HG02943 (cell line): Measurements from ENCODE around the gene TP53INP2.
A peak's percentile ranks its signal among the peaks of the same experiment; 100 is the strongest.
"Not testable (repeated sequence)": the region's sequence is repeated elsewhere in the genome, so short reads cannot be mapped to it uniquely, and the experiment has no call there.

Experiments used
- ATAC-seq: cut with Tn5 transposase; IDR thresholded peaks from one replicate; pipeline ENCODE4 v1.9.1; 2021; ENCODE audit warnings: mild to moderate bottlenecking, low read depth, moderate library complexity; ENCODE audit not compliant: unreplicated experiment

The TP53INP2 gene

GRCh38 chr20:34705397-34706301, 1.5 kb downstream of the TP53INP2 start:
- no peak for ATAC-seq

DNA sequence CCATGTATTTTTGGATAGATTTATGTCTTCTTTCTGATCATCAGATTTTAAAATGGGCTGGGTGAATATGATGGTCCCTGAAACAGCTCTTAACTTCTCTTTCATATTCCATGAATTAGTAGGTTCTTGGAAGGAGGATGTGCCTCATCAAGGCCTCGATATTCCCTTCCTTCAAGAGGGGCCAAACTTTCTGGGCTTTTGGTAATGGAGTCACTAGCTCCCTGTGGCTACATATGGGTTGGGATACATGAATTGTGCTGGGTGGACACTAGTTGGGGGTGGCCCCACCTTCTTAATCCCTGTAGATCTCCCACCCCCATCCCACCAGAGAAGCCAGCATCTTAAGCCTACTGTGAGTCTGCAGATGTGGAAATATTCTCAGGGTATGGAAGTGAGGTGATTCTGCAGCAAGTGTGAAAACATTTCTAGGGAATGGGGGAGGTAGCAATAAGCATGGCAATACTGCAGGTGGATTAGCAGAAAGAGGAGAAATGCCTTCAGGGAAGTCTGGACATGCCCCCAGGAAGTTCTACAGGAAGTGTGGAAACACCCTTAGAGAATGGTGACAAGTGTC, 2.2 kb downstream of the TP53INP2 start:
- ATAC-seq, result no peak

DNA sequence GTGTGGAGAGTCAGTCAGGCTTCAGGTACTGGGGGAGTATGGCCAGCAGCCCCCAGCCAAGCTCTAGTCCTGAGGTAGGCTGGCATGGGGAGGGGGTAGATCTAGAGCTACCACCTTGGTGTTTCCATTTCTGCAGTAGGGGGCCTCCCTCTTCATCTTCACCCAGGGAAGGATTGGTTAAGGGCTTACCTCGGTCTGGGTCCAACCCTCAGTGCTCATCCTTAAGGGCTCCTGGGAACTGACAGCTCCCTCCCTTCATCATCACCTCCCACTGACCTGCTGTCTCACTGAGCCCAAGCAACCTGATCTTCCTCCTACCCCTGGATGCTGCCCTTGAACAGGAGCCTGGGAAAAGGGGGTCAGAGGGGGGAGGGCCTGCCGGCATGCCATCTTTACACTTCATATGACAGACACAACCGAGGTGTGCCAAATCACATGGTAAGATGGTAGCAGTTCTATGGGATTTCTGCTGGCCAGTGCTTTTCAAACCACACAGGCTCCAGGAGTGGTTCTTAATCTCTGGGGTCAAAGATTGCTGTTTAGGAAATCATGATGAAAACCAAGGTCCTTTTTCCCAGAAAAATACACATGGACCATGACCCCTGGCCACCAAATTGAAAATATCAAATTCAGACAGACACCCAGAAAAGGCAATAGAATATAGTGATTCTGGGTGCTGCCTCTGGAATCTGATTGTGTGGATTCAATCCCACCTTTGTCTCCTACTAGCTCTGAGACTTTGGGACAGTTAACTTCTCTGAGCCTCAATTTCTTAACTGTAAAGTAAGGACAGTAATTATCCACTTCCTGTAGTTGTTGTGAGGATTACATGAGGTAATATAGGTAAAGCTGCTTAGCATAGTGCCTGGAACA, 3.0 kb downstream of the TP53INP2 start:
- ATAC-seq, result no peak

- no peak for ATAC-seq
Measured at GRCh38 chr20:34708621-34709043, 4.5 kb downstream of the TP53INP2 start.

DNA sequence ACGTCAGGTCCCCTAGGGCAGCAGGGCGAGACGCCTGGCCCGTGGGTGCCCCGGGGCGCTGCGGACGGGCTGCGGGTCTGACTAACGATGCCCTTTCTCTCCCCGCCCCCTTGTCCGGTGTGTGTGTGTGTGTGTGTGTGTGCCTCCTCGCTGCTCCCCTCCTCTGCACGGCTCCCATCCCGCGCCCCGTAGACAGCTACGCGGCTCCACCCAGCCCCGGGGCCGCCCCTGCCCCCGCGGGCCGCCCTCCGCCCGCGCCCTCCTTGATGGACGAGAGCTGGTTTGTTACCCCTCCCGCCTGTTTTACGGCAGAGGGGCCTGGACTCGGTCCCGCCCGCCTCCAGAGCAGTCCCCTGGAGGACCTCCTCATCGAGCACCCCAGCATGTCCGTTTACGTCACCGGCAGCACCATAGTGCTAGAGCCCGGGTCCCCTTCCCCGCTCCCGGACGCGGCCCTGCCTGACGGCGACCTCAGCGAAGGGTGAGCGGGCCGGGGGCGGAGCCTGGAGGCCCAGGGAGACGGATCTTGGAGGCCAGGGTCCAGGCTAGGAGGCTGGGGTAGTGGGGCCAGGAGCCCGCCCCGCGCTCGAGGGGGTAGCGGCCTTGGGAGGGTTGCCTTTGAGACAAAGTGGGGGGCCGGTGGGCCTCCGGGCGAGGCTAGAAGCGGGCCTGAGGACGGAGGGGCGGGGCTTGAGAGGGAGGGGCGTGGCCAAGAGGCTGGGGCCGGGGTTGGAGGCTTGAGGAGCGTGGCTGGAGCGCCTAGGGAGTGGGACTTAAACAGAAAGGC, 5.1 kb downstream of the TP53INP2 start:
- ATAC-seq, result peak; percentile 46

GRCh38 chr20:34709831-34710567, 5.9 kb downstream of the TP53INP2 start:
- ATAC-seq, result peak; percentile 38

DNA sequence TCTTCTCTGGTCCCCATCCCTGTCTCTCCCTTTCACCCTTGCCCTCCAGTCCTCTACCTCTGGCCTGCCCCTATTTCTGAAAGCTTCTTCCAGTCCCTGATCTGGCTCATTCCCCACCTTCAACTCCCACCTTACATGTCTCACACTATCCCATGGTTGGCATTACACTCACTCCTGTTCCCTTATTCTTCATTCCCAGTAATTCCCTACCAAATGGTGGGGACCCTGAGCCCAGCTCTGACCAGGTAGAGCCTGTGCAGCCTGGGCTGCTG, 6.4 kb downstream of the TP53INP2 start:
- ATAC-seq, result no peak

DNA sequence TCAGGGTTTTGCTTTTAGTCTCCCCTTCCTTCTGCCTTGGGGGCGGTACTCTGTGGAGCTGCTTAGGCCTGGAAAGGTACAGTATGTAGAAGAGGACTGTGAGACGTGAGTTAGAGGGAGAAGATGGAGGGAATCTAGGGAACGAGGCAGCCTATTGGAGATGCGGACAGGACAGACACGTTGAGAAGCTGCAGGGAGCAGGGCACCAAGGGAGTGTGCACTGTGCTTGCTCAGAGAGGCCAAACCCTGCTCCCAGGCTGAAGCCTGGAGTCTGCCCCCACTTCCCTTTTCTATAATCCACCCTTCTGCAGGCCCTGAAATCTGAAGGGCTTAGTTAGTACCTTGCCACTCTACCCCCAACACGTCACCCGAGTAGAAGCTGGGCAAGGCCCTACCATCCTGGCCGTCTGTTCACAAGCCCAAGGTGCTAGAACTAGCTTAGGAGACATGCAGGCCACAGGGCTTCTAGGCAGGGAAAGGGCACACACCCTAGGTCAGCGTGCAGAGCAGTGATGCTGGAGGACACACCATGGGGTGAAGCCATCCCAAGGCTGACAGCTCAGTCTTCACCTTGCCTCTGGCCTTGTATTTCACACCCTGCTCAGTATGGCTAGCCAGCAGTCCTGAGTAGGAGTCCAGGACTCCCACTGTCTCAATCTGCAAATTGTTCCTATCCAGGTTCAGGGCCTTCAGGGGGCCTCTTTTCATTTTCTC, 6.9 kb downstream of the TP53INP2 start:
- ATAC-seq, result no peak

DNA sequence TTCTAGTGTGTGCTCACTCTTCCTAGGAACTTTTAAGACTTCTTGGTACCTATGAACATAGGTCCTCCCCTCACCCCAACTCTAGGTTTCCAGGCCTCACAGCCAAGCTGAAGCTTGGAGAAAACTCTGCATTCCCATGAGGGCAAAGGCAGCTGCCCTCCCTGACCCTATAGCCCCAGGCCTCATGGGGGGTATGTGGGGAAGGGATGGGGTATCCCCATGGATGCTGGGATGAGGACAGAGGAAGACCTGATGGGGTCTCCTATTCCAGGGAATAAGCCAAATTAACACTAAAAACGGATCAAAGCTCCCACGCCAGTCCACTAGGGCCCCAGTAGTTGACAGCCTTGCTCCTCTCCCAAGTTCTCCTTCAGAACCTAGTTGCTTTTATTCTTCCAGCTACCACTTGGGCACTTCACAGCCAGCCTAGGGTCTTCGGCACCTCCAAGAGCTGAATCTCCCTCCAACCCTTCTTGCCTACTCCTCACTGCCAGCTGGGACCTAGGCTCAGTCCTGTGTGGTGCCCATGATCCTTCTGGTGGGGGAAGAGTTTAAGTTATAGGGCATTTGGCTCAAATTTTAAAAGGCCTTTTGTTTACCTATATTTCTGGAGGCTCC, 7.8 kb downstream of the TP53INP2 start:
- no peak for ATAC-seq

- no peak for ATAC-seq
Measured at GRCh38 chr20:34712525-34713192, 8.5 kb downstream of the TP53INP2 start.

GRCh38 chr20:34713194-34713943, 9.2 kb downstream of the TP53INP2 start:
- no peak for ATAC-seq

DNA sequence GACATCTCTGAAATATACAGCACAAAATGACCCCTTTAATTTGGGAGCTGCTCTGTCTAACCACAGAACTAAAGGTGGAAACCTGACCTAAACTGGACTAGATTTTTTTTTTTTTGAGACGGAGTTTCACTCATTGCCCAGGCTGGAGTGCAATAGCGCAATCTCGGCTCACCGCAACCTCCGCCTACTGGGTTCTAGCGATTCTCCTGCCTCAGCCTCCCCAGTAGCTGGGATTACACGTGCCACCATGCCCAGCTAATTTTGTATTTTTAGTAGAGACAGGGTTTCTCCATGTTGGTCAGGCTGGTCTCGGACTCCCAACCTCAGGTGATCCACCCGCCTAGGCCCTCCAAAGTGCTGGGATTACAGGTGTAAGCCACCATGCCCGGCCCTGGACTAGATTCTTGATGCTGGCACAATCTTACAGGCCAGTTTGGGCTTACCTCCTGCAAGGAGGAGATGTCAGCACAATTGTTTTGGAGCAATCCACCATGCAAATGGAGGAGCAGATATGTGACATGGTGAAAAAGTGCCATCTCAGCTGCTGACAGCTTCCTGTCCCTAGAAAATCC, 9.9 kb downstream of the TP53INP2 start:
- ATAC-seq, result not testable (repeated sequence)

DNA sequence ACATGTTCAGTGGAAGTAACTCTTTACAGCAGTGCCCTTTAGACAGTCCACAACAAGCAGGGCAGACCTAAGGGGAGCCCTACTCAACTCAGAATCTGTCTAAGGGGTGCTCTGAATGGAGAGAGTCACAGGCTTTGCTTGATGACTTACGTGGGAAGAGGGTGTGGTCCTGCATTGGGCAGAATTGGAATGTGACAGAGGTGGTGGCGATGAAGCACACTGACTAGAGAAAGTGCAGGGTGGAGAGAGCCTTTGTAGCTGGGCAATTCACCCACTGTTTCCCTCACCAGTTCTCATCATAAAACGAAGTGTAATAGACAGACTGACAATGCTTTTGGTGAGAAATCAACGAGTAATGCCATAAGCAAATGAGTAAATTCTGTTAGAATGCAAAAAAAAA, 11.2 kb downstream of the TP53INP2 start:
- no peak for ATAC-seq

DNA sequence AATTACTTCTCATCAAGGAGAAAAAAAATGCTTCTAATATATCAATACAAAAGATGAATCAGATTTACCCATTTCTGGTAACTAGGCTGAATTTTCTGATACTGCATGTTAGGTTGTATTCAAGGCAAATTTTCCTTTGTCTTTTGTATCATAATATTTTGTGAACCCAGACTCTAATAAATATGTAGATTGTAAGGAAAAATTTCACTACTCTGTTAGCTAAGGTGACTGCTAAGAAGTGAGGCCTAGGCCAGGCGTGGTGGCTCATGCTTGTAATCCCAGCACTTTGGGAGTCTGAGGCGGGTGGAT, 12.7 kb downstream of the TP53INP2 start:
- ATAC-seq, result no peak

- ATAC-seq, result no peak
Measured at GRCh38 chr20:34717230-34718095, 13.3 kb downstream of the TP53INP2 start.

- ATAC-seq, result not testable (repeated sequence)
Measured at GRCh38 chr20:34719242-34720017, 15.3 kb downstream of the TP53INP2 start.
